H1 (cell line): ENCODE results near the gene HS3ST5. TPM values are rescaled to one million over a fixed set of nuclear protein-coding genes. Genes with fewer than 3 reads are reported as not detected.

Source experiments
- CBX8 ChIP-seq: fragments of 300-800, 300-1000 bp; sonication (generic); IDR thresholded peaks from 2 replicates; pipeline ENCODE4 v1.7.1; 2016; ENCODE audit warnings: low read depth, low read length, borderline replicate concordance
- CHD7 ChIP-seq: fragments of 300-600 bp; sonication (generic); IDR thresholded peaks from 2 replicates; pipeline ENCODE4 v1.7.1; 2012; ENCODE audit warnings: low read length, moderate library complexity, mild to moderate bottlenecking, inconsistent platforms; ENCODE audit not compliant: insufficient replicate concordance
- HDAC2 ChIP-seq, 2 experiments: fragments of 300-600 bp in 1 of 2; sonication (generic) in 1 of 2; IDR thresholded peaks; 2 replicates each; pipeline ENCODE4 v1.6.1; 2011 to 2012; ENCODE audit warnings: low read depth in 2 of 2, low read length in 2 of 2, mild to moderate bottlenecking in 2 of 2, moderate library complexity in 2 of 2, borderline replicate concordance in 1 of 2, inconsistent platforms in 1 of 2
- SAP30 ChIP-seq: fragments of 300-600 bp; sonication (generic); IDR thresholded peaks from 2 replicates; pipeline ENCODE4 v1.7.1; 2012; ENCODE audit warnings: low read length, moderate library complexity, mild to moderate bottlenecking, inconsistent platforms; ENCODE audit not compliant: insufficient read depth, insufficient replicate concordance
- TAF1 ChIP-seq: IDR thresholded peaks from 2 replicates; pipeline ENCODE4 v1.6.1; 2011; ENCODE audit warnings: mild to moderate bottlenecking, low read depth, low read length
- polyA plus RNA-seq, 7 experiments: library from polyadenylated mRNA; depleted of rRNA in 3 of 7; stranded (reverse) in 5 of 7; unstranded in 2 of 7; fragments of >200 nt in 5 of 7; fragments of 200-250 nt in 2 of 7; gene quantifications; 1 replicate in 5 of 7; 2 replicates in 1 of 7; 4 replicates in 1 of 7; pipeline versions ENCODE4 v1.2.1 to v1.2.3, GENCODE V29; 2011 to 2013; ENCODE audit warnings: missing spikeins in 2 of 7, mixed read lengths in 2 of 7
- total RNA-seq: library from RNA; stranded (reverse); fragmentation: NEBNext Ultra II Directional; extraction: Animal tissue kit (Norgen Biotek cat#: 25700); gene quantifications from 2 replicates; pipeline ENCODE4 v1.2.1, GENCODE V29; 2021
- TF ChIP-seq, protein P1 (sequence below): IDR thresholded peaks from 2 replicates; pipeline ENCODE4 v1.6.1; 2012; ENCODE audit warnings: inconsistent platforms

Gene HS3ST5
- total and polyA plus RNA-seq, 2 of the 8 experiments (the other 6 are each of a cell fraction or from before 2014, with no cell fraction given), result 1.2 to 9.9 TPM

DNA sequence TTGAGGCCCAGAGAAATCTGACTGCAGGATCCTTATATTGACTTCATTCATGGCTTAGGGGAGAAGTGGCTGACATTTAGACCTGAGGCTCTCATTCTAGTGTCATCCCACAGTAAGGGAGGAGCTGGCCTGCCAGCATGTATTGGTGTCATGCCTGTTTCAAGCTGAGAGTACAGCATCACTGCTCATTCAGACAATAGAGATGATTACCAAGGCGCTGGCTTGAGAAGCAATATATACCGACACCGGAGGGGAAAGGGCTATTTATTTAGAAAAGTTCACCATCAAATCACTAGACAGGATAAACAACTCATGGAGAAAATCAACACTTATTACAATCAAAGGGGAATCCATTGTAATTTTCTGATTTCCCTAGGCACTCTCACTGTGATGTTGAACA, 287.5 kb downstream of the HS3ST5 start (continued):
- TF ChIP-seq CHD7, result no peak
- TF ChIP-seq TAF1, result no peak
- TF ChIP-seq, protein P1, sequence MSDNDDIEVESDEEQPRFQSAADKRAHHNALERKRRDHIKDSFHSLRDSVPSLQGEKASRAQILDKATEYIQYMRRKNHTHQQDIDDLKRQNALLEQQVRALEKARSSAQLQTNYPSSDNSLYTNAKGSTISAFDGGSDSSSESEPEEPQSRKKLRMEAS, result no peak
- no peak for TF ChIP-seq SAP30
- TF ChIP-seq CBX8, result no peak
- TF ChIP-seq HDAC2 (IDR thresholded peaks at IDR 0.05; ENCODE audit: borderline replicate concordance in 1 of 2, low read depth in 2 of 2, low read length in 2 of 2), result no peak
